ENCODE results near the gene PLCXD1.
"Not testable (repeated sequence)": the region's sequence is repeated elsewhere in the genome, so short reads cannot be mapped to it uniquely, and the experiment has no call there.

The PLCXD1 gene

GRCh38 chrX:292900-293897, 12.0 kb downstream of the PLCXD1 start:
- no peak overlapping the region for H3K27ac Mint-ChIP-seq
- no peaks in the 10 kb centered on the region for H3K4me1 Mint-ChIP-seq (ENCODE audit: low read depth)
- no peak overlapping the region for H3K4me3 Mint-ChIP-seq
- intact Hi-C loops (cut with micrococcal nuclease): no loop called here
- H3K36me3 Mint-ChIP-seq (ENCODE audit: low read depth): peaks cover 86% of the 10 kb centered on the region
- no peaks in the 10 kb centered on the region for H3K9me3 Mint-ChIP-seq
- no peaks in the 10 kb centered on the region for H3K27me3 Mint-ChIP-seq

- peaks cover 79% of the 10 kb centered on the region for H3K36me3 Mint-ChIP-seq (ENCODE audit: low read depth)
- no peaks in the 10 kb centered on the region for H3K27me3 Mint-ChIP-seq
- intact Hi-C loops (cut with micrococcal nuclease): no loop called here
- H3K9me3 Mint-ChIP-seq: no peaks in the 10 kb centered on the region
- H3K4me3 Mint-ChIP-seq: no peak overlapping the region
- no peaks in the 10 kb centered on the region for H3K4me1 Mint-ChIP-seq (ENCODE audit: low read depth)
- no peak overlapping the region for H3K27ac Mint-ChIP-seq
Measured at GRCh38 chrX:295136-295535, 14.0 kb downstream of the PLCXD1 start.

- H3K27ac Mint-ChIP-seq: no peak overlapping the region
- no peak overlapping the region for H3K4me3 Mint-ChIP-seq
- H3K9me3 Mint-ChIP-seq: no peaks in the 10 kb centered on the region
- H3K36me3 Mint-ChIP-seq (ENCODE audit: low read depth): peaks cover 74% of the 10 kb centered on the region
- H3K27me3 Mint-ChIP-seq: no peaks in the 10 kb centered on the region
- intact Hi-C loops (cut with micrococcal nuclease): no loop called here
- no peaks in the 10 kb centered on the region for H3K4me1 Mint-ChIP-seq (ENCODE audit: low read depth)
Measured at GRCh38 chrX:298993-299392, 17.8 kb downstream of the PLCXD1 start.

- no peaks in the 10 kb centered on the region for H3K4me1 Mint-ChIP-seq (ENCODE audit: low read depth)
- no peaks in the 10 kb centered on the region for H3K27me3 Mint-ChIP-seq
Measured at GRCh38 chrX:300334-300733, 19.2 kb downstream of the PLCXD1 start.

GRCh38 chrX:302975-303374, 21.8 kb downstream of the PLCXD1 start:
- no peaks in the 10 kb centered on the region for H3K9me3 Mint-ChIP-seq
- no peaks in the 10 kb centered on the region for H3K4me1 Mint-ChIP-seq (ENCODE audit: low read depth)
- H3K4me3 Mint-ChIP-seq: no peak overlapping the region
- no peaks in the 10 kb centered on the region for H3K27me3 Mint-ChIP-seq
- H3K27ac Mint-ChIP-seq: no peak overlapping the region
- intact Hi-C loops (cut with micrococcal nuclease): no loop called here
- H3K36me3 Mint-ChIP-seq (ENCODE audit: low read depth): peaks cover 70% of the 10 kb centered on the region

More at GRCh38 chrX:300334-300733, 19.2 kb downstream of the PLCXD1 start:
- Mint-ChIP-seq H3K9me3 (no peaks in the 10 kb centered on the region), H3K36me3 (ENCODE audit: low read depth) (peaks cover 74% of the 10 kb centered on the region), H3K27ac (no peak overlapping the region), H3K4me3 (no peak overlapping the region)
- intact Hi-C loops (cut with micrococcal nuclease): no loop called here

GRCh38 chrX:305781-306613, 24.8 kb downstream of the PLCXD1 start:
- H3K9me3 Mint-ChIP-seq; H3K27me3 Mint-ChIP-seq; intact Hi-C loops (cut with micrococcal nuclease); H3K4me1 Mint-ChIP-seq (ENCODE audit: low read depth); H3K27ac Mint-ChIP-seq; H3K4me3 Mint-ChIP-seq: not testable (repeated sequence)
- peaks cover 52% of the 10 kb centered on the region for H3K36me3 Mint-ChIP-seq (ENCODE audit: low read depth)

GRCh38 chrX:306614-307251, 25.6 kb downstream of the PLCXD1 start:
- H3K9me3 Mint-ChIP-seq; H3K27ac Mint-ChIP-seq; intact Hi-C loops (cut with micrococcal nuclease); H3K4me3 Mint-ChIP-seq; H3K27me3 Mint-ChIP-seq; H3K4me1 Mint-ChIP-seq (ENCODE audit: low read depth): not testable (repeated sequence)
- peaks cover 45% of the 10 kb centered on the region for H3K36me3 Mint-ChIP-seq (ENCODE audit: low read depth)

GRCh38 chrX:307261-308111, 26.3 kb downstream of the PLCXD1 start:
- intact Hi-C loops (cut with micrococcal nuclease): no loop called here
- Mint-ChIP-seq H3K36me3 (ENCODE audit: low read depth) (peaks cover 38% of the 10 kb centered on the region), H3K27ac (no peak overlapping the region), H3K4me3 (no peak overlapping the region), H3K9me3 (no peaks in the 10 kb centered on the region), H3K4me1 (ENCODE audit: low read depth) (no peaks in the 10 kb centered on the region), H3K27me3 (no peaks in the 10 kb centered on the region)

- no peak overlapping the region for H3K4me3 Mint-ChIP-seq
- no peaks in the 10 kb centered on the region for H3K4me1 Mint-ChIP-seq (ENCODE audit: low read depth)
- no peak overlapping the region for H3K27ac Mint-ChIP-seq
- no peaks in the 10 kb centered on the region for H3K27me3 Mint-ChIP-seq
- no peaks in the 10 kb centered on the region for H3K9me3 Mint-ChIP-seq
- intact Hi-C loops (cut with micrococcal nuclease): no loop called here
- H3K36me3 Mint-ChIP-seq (ENCODE audit: low read depth): peaks cover 24% of the 10 kb centered on the region
Measured at GRCh38 chrX:308821-309520, 27.8 kb downstream of the PLCXD1 start.

- Mint-ChIP-seq H3K36me3 (ENCODE audit: low read depth) (peaks cover 7% of the 10 kb centered on the region), H3K4me3 (no peak overlapping the region), H3K9me3 (no peaks in the 10 kb centered on the region), H3K27ac (no peak overlapping the region), H3K27me3 (no peaks in the 10 kb centered on the region), H3K4me1 (ENCODE audit: low read depth) (no peaks in the 10 kb centered on the region)
- intact Hi-C loops (cut with micrococcal nuclease): no loop called here
Measured at GRCh38 chrX:310621-311155, 29.5 kb downstream of the PLCXD1 start.

- H3K9me3 Mint-ChIP-seq: no peaks in the 10 kb centered on the region
- no peak overlapping the region for H3K27ac Mint-ChIP-seq
- H3K4me3 Mint-ChIP-seq: no peak overlapping the region
- no peaks in the 10 kb centered on the region for H3K27me3 Mint-ChIP-seq
- intact Hi-C loops (cut with micrococcal nuclease): no loop called here
- H3K4me1 Mint-ChIP-seq (ENCODE audit: low read depth): no peaks in the 10 kb centered on the region
- H3K36me3 Mint-ChIP-seq (ENCODE audit: low read depth): no peaks in the 10 kb centered on the region
Measured at GRCh38 chrX:311156-312129, 30.3 kb downstream of the PLCXD1 start.
